Epithelial cell of proximal tubule (primary cell): ENCODE data around the gene MOB3B. TPM values are rescaled to one million over a fixed set of nuclear protein-coding genes. Genes with fewer than 3 reads are reported as not detected.

Experiments used
- DNase-seq: peaks from one replicate; pipeline ENCODE4 v3.0.0-alpha.2; 2011; ENCODE audit warnings: low read depth
- H3K4me3 ChIP-seq: 2 replicates; pipeline ENCODE4 v1.5.1; 2011; ENCODE audit warnings: low read depth, mild to moderate bottlenecking, low read length
- CTCF ChIP-seq: conservative IDR thresholded peaks from 2 replicates; pipeline ENCODE4 v1.5.1; 2012; ENCODE audit warnings: low read depth, mild to moderate bottlenecking, low read length
- total RNA-seq: library from RNA; depleted of rRNA; stranded (reverse); fragments of >200 nt; gene quantifications from 2 replicates; pipeline ENCODE4 v1.2.3, GENCODE V29; 2015

MOB3B gene
- total RNA-seq, 1 donor from 2014 or later = 2.9 TPM

GRCh38 chr9:27394154-27394825, 135.3 kb downstream of the MOB3B start:
- no peak for DNase-seq
- no peak for TF ChIP-seq CTCF
- no peak overlapping the region for H3K4me3 ChIP-seq

- DNase-seq = no peak
- TF ChIP-seq CTCF = no peak
- no peak overlapping the region for H3K4me3 ChIP-seq
Observed at GRCh38 chr9:27393054-27393846, 136.4 kb downstream of the MOB3B start.

- no peak for TF ChIP-seq CTCF
- no peak for DNase-seq
- H3K4me3 ChIP-seq = no peak overlapping the region
Observed at GRCh38 chr9:27392451-27392850, 137.2 kb downstream of the MOB3B start.

DNA sequence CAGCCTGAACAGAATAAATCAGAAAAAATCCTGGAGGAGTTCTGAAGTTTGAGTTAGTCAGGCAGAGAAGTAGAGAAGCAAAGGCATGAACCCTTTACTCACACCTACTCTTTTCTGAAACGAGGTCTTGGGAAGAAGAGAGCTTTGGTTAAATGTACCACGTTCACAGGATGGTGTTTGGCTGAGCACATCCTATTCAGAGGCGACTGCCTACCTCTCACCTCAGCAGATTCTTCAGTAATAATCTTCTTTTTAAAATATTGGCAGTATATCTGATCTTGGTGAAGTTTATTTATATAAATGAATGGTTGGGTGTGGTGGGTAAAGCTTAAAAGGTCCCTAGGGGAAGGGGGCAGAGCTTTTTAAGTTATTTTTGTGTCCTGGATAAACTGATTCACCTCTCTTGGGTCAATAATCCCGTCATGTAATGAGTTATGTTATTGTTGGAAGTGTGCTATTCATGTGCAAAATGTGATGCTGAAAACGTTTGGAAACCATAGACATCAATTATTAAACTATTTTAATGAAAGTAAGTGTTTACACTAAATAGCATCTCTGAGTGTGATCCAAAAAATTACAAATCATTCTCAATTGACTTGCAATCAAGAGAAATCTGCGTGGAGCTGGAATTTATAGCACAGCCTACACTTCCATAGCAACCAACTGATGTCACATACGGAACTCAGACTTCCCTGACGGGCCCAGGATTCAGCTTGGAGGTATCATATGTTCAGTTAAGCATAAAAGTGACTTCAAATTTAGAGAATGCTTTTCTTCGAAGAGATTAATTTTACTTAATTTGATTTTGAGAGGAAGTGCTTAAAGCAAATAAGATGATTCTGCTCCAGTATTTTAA, 138.3 kb downstream of the MOB3B start:
- no peak for TF ChIP-seq CTCF
- no peak for DNase-seq
- no peak overlapping the region for H3K4me3 ChIP-seq

GRCh38 chr9:27388150-27388549, 141.5 kb downstream of the MOB3B start:
- DNase-seq = no peak
- TF ChIP-seq CTCF = no peak
- no peak overlapping the region for H3K4me3 ChIP-seq

DNA sequence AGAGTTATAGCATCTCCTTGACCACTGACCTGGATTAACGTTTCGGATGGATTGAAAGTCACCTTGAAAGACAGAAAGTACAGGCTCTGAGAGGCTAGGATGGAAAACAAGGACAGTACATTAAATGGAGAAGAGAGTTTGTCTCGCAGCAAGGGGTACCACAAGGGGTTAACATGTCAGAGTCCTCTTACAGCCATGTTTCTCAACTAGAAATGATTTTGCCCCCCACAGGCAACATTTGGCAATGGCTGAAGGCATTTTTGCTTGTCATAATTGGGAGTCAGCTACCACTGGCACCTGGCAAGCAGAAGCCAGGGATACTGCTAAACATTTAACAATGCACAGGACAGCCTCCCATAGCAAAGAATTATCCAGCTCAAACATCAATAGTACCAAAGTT, 141.9 kb downstream of the MOB3B start:
- DNase-seq = no peak
- no peak overlapping the region for H3K4me3 ChIP-seq
- TF ChIP-seq CTCF = no peak
